GM11168 (cell line): Measurements from ENCODE around the gene MRPL48.
"Not testable (repeated sequence)": the region's sequence is repeated elsewhere in the genome, so short reads cannot be mapped to it uniquely, and the experiment has no call there.

Experiments
- in situ Hi-C: fragments of 300-500 bp; cut with MboI; formaldehyde crosslinking; loops from one replicate; pipeline ENCODE4 v1.12.0; 2022; ENCODE audit warnings: low sequenced_read_pairs; ENCODE audit not compliant: unreplicated experiment

The MRPL48 gene

DNA sequence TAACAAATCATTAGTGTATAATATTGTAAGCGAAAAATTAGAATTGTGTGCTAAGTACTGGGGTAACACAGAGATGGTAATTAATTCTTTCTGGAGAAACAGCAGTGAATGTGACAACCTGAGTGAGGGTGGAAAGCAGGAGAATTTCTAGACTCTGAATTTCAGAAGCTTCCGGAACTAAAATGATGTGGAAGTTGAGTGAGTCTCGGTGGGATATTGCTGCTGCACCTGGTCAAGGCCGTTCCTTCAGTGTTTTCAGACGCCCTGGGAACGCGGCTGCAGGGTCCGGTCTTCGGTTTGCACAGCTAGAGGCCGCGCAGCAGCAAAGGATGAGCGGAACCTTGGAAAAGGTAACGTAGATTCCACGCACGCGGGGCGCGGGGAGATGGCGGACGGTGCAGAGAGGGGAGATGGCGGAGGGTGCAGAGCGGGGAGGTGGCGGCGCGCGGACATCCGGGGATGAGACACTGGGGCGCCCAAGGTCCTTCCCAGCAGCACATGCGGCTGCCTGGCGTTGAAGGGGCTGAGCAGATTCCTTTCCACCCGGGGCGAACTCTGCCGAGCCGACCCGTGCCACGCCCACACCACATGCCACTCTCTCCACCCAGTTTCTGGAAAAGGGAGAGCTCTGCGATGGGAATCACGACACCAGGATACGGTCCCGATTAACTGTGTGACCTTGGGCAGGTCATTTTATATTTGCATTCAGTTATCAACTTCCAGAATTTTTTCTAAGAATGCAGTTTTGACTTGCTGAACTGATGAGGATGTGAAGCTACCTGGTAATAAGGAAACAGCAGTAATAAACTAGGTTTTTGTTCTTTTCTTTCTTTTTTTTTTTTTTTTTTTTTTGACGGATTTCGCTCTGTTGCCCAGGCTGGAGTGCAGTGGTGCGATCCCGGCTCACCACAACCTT lies at the start of gene MRPL48:
MRPL48 (plus strand) TSS at position 232 of the 916 bp plus-strand sequence; CDS start at position 330, 98 bp downstream.
- in situ Hi-C loops = no loop called here

DNA sequence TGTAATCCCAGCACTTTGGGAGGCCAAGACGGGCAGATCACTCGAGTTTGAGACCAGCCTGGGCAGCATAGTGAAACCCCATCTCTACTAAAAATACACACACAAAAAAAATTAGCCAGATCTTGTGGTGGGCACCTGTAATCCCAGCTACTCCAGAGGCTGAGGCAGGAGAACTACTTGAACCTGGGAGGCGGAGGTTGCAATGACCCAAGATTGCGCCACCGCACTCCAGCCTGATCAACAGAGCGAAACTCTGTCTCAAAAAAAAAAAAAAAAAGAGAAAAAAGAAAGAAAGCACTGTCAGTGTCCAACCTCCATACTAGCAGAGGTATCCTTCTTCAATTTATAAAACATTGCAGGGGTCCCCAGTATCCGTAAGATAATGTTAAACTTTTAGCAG lies 44.6 kb upstream of the MRPL48 start:
- in situ Hi-C loops = no loop called here

GRCh38 chr11:73746701-73747100 lies 41.0 kb upstream of the MRPL48 start:
- in situ Hi-C loops = no loop called here

DNA sequence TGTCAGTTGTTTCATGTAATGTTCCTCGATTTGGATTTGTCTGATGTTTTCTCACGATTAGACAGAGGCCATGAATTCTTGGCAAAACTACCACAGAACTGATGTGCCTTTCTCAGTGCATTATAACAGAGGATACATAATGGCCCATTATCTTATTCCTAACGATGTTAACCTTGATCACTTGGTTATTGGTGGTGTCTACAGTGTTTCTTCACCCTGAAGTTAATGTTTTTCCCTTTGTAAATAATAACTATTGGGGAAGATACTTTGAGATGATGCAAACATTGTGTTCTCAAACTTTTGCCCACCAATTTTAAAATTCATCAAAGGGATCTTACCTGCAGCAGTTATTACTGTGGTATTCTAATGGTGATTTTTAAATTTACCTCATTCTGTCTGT lies 39.9 kb upstream of the MRPL48 start:
- in situ Hi-C loops = no loop called here

- in situ Hi-C loops = no loop called here
These were observed 39.4 kb upstream of the MRPL48 start for GRCh38 chr11:73748300-73748699.

GRCh38 chr11:73749118-73749517 lies 38.6 kb upstream of the MRPL48 start:
- in situ Hi-C loops = no loop called here

DNA sequence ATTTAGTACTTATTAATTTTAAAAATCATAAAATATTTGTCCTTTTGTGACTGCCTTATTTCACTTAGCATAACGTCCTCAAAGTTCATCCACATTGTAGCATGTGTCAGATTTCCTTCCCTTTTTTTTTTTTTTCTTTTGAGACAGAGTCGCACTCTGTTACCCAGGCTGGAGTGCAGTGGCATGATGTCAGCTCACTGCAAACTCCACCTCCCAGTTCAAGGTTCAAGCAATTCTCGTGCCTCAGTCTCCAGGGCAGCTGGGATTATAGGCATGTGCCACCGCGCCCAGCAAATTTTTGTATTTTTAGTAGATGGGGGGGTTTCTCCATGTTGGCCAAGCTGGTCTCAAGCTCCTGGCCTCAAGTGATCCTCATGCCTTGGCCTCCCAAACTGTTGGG lies 37.4 kb upstream of the MRPL48 start:
- in situ Hi-C loops = no loop called here

- in situ Hi-C loops = not testable (repeated sequence)
These were observed 36.8 kb upstream of the MRPL48 start for GRCh38 chr11:73750862-73751261.

DNA sequence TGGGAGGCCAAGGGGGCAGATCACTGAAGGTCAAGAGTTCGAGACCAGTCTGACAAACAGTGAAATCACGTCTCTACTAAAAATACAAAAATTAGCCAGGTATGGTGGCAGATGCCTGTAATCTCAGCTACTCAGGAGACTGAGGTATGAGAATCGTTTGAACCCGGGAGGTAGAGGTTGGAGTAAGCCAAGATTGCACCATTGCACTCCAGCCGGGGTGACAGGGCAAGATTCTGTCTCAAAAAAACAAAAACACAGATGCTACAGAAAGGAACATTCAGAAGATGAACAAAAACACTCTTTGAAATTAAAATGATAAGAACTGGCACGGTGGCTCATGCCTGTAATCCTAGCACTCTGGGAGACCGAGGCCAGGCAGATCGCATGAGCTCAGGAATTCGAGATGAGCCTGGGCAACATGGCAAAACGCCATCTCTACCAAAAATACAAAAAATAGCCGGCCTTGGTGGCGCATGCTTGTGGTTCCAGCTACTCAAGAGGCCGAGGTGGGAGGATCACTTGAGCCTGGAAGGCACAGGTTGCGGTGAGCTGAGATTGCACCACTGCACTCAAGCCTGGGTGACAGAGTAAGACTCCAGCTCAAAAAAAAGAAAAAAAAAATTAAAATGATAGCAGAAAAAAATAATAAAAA lies 35.3 kb upstream of the MRPL48 start:
- in situ Hi-C loops = no loop called here

- in situ Hi-C loops = no loop called here
These were observed 34.8 kb upstream of the MRPL48 start for GRCh38 chr11:73752903-73753302.

- in situ Hi-C loops = no loop called here
These were observed 33.7 kb upstream of the MRPL48 start for GRCh38 chr11:73753938-73754337.

DNA sequence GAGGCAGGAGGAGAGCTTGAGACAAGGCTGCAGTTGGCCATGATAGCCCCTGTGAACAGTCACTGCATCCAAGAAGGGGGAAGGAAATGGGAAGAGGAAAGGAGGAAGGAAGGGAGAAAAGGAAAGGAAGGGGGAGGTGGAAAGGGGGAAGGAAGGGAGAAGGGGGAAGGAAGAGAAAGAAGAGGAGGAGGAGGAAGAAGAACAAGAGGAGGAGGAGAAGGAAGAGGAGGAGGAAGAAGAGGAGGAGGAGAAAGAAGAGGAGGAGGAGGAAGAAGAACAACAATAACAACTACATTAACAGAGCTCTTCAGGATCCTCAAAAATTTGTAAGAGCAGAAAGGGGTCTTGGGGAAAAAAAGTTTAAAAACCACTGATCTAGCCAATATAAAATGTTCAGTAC lies 32.0 kb upstream of the MRPL48 start:
- in situ Hi-C loops = no loop called here

DNA sequence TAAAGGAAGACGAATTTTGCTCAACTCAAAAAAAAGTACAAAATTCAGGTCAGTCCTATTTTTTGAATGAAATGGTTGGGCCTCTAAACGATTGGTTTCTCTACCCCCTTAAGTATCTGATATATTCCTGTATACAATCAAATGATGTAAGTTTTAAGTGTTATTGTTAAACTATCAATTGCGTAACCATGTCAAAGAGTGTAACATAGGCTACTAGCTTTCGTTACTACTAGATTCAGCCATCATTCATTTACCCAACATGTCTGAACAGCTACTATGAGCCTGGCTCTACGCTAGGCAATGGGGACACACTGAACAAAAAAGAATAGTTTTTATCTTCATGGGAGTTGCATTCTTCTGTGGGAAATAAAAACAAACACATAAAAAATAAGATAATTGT lies 30.1 kb upstream of the MRPL48 start:
- in situ Hi-C loops = no loop called here

DNA sequence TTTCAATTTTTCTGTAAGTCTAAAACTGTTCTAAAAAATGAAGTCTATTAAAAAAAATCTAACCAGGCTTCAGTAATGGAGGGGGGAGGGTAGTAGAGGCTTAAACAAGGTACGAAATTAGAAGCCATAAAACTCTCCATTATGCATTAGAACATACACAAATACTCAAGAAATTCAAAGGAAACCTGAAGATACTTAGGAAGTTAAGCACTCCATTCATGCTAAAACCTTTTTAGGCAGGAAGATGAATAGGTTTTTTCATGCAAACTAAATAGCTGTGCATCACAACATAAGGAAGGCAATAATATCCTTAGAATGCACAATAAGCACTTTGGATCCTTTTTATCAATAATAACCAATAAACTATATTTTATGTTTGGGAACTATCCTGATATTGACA lies 29.2 kb upstream of the MRPL48 start:
- in situ Hi-C loops = no loop called here

DNA sequence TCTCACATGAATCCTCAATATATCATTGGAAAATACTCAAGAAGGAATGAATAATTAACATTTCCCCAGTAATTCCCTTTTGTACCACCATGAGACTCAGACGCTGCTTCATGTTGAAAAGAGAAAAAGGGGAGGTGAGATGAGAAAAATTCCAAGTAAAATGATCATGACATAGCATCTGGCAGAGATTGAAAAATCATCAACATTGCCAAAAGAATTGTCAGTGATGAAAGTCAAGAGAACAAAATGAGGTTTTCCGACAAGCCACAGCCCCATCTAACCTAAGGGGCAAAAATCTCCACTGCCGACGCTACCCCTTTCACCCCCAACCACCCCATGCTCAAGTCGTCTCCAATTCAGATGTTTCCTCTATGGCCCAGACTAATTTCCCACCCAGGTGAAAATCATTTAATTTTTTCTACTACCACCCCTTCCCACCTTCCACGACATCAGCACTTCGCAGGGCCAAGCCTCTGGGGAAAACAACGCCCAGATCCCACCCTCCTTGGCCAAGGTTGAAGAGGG lies 28.0 kb upstream of the MRPL48 start:
- in situ Hi-C loops = no loop called here

- in situ Hi-C loops = no loop called here
These were observed 27.5 kb upstream of the MRPL48 start for GRCh38 chr11:73760135-73760678.

GRCh38 chr11:73760679-73761402 lies 26.8 kb upstream of the MRPL48 start, which contains the start of gene RAB6A:
TSS of gene RAB6A (minus strand) at chr11:73761074. CDS start at chr11:73760635, 439 bp downstream.
- in situ Hi-C loops = no loop called here

DNA sequence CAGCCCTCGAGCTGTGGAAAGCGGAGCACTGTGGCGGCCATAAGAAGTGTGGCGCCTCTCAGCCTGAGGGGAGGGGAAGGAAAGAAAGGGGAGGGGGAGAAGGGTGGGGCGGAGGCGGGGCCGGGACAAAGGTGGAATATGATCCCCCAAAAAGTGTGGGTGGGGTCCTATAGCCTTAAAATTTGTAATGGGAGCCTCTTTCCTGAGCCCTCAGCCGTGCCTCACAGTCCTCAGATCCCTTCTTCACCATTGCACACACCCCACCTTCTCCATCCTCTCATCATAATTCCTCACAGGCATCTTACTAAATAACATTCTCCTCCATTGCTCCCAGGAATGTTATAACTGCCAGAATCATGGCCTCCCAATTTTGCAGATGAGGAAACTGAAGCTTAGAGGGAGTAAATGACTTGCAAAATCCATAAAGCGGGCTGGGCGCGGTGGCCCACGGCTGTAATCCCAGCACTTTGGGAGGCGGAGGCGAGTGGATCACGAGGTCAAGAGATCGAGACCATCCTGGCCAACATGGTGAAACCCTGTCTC lies 26.2 kb upstream of the MRPL48 start:
- in situ Hi-C loops = no loop called here

- in situ Hi-C loops = no loop called here
These were observed 24.9 kb upstream of the MRPL48 start for GRCh38 chr11:73762732-73763131.

DNA sequence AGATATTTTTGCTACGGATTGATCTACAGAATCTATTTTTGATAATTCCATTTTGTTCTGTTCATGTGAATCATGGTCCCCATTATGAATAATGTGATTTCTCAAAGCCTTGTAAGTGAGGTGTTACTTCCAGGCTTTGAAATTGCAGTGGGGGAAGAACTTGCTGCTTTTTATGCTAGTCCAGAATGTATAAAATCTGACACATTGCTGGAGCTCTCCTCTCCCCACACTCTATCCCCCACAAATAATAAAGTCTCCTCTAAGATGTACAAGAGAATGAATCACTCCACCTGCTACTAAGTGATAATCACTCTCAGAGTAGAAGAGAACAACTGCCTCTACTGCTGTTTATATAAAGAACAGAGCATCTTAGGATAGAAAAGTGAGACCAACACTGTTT lies 20.9 kb upstream of the MRPL48 start:
- in situ Hi-C loops = no loop called here
